ENCODE results near the gene ANXA2R. TPM values are rescaled to one million over a fixed set of nuclear protein-coding genes. Genes with fewer than 3 reads are reported as not detected.

The ANXA2R gene
- total RNA-seq, 1 experiment from 2014 or later = 0.72 TPM

DNA sequence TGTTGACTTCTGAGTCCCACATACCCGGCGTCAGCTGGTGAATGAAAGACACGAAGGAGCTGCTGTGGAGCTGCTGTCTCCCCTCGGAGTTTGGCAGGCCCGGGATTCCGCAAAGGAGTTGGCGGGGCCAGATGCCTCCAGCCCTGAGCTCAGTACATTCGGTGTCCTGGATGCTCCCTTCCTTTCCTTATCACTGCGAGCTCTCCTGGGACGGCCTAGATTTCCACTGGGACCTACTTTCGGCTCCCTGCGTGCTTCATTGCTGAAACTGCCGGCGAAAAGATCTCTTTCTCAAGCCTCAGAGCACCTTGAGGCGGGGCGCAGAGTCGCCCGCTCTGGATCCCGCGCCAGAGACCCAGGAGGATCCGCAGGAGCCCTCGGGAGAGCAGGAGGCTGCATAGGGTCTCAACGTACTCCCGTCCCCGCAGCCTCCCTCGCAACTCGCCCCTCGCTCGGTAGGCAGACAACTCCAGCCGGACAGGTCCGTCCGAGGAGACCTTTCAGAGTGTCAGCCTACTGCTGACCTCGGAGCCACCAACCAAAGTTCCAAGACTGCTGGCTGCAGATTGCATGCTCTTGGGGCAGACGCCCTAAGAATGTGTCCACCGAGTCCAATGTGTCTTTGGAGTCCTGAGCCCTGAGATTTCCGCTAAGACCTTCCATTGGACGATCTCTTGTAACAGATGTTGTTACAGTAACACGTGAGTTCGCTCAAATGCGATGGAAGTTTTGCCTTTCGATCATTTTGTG is 6.1 kb downstream of the ANXA2R start (continued):
- TF ChIP-seq ZNF671 (CRISPR knock-in tag; IDR thresholded peaks at IDR 0.05) = no peak
- TF ChIP-seq ZNF219 (CRISPR knock-in tag; IDR thresholded peaks at IDR 0.05; ENCODE audit: borderline replicate concordance) = no peak
- TF ChIP-seq GABPB1 (CRISPR knock-in tag; IDR thresholded peaks at IDR 0.05) = no peak
- TF ChIP-seq ZNF138 (CRISPR knock-in tag; conservative IDR thresholded peaks at IDR 0.05) = no peak
- TF ChIP-seq, protein P1, sequence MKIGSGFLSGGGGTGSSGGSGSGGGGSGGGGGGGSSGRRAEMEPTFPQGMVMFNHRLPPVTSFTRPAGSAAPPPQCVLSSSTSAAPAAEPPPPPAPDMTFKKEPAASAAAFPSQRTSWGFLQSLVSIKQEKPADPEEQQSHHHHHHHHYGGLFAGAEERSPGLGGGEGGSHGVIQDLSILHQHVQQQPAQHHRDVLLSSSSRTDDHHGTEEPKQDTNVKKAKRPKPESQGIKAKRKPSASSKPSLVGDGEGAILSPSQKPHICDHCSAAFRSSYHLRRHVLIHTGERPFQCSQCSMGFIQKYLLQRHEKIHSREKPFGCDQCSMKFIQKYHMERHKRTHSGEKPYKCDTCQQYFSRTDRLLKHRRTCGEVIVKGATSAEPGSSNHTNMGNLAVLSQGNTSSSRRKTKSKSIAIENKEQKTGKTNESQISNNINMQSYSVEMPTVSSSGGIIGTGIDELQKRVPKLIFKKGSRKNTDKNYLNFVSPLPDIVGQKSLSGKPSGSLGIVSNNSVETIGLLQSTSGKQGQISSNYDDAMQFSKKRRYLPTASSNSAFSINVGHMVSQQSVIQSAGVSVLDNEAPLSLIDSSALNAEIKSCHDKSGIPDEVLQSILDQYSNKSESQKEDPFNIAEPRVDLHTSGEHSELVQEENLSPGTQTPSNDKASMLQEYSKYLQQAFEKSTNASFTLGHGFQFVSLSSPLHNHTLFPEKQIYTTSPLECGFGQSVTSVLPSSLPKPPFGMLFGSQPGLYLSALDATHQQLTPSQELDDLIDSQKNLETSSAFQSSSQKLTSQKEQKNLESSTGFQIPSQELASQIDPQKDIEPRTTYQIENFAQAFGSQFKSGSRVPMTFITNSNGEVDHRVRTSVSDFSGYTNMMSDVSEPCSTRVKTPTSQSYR (CRISPR knock-in tag; IDR thresholded peaks at IDR 0.05) = no peak
- TF ChIP-seq RELA (CRISPR knock-in tag; IDR thresholded peaks at IDR 0.05; ENCODE audit: borderline replicate concordance) = no peak
- no peak for TF ChIP-seq JAZF1 (CRISPR knock-in tag; IDR thresholded peaks at IDR 0.05)
- TF ChIP-seq, protein P2, sequence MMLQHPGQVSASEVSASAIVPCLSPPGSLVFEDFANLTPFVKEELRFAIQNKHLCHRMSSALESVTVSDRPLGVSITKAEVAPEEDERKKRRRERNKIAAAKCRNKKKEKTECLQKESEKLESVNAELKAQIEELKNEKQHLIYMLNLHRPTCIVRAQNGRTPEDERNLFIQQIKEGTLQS (CRISPR knock-in tag; conservative IDR thresholded peaks at IDR 0.05) = no peak
- no peak for TF ChIP-seq NR2C2 (CRISPR knock-in tag; IDR thresholded peaks at IDR 0.05)

DNA sequence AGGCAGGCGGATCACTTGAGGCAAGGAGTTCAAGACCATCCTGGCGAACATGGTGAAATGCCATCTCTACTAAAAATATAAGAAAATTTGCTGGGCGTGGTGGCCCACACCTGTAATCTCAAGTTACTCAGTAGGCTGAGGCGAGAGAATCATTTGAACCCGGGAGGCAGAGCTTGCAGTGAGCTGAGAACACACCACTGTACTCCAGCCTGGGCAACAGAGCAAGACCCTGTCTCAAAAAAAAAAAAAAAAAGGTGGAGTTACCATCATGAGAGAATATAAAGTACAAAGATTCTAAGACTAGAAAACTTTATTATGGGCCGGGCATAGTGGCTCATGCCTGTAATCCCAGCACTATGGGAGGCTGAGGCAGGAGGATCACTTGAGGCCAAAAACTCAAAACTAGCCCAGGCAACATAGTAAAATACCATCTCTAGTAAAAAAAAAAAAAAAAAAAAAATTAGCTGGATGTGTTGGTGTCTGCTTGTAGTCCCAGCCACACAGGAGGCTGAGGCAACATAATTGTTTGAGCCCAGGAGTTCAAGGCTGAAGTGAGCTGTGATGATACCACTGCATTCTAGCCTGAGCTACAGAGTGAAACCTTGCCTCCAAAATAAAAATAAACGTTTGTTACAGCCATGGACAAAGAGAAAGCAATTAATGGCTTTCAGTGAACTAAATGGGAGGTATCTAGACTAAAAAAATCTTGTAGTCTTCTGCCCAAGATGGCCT is 12.9 kb downstream of the ANXA2R start:
- ATAC-seq (no peak), DNase-seq (ENCODE audit: low spot score) (no peak)
- H3K9me3 Mint-ChIP-seq = no peaks in the 10 kb centered on the region
- no peaks in the 10 kb centered on the region for H3K36me3 Mint-ChIP-seq
- H3K4me1 Mint-ChIP-seq = peaks cover 11% of the 10 kb centered on the region
- TF ChIP-seq, protein P3, sequence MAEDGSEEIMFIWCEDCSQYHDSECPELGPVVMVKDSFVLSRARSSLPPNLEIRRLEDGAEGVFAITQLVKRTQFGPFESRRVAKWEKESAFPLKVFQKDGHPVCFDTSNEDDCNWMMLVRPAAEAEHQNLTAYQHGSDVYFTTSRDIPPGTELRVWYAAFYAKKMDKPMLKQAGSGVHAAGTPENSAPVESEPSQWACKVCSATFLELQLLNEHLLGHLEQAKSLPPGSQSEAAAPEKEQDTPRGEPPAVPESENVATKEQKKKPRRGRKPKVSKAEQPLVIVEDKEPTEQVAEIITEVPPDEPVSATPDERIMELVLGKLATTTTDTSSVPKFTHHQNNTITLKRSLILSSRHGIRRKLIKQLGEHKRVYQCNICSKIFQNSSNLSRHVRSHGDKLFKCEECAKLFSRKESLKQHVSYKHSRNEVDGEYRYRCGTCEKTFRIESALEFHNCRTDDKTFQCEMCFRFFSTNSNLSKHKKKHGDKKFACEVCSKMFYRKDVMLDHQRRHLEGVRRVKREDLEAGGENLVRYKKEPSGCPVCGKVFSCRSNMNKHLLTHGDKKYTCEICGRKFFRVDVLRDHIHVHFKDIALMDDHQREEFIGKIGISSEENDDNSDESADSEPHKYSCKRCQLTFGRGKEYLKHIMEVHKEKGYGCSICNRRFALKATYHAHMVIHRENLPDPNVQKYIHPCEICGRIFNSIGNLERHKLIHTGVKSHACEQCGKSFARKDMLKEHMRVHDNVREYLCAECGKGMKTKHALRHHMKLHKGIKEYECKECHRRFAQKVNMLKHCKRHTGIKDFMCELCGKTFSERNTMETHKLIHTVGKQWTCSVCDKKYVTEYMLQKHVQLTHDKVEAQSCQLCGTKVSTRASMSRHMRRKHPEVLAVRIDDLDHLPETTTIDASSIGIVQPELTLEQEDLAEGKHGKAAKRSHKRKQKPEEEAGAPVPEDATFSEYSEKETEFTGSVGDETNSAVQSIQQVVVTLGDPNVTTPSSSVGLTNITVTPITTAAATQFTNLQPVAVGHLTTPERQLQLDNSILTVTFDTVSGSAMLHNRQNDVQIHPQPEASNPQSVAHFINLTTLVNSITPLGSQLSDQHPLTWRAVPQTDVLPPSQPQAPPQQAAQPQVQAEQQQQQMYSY (CRISPR knock-in tag; IDR thresholded peaks at IDR 0.05) = no peak
- no peak for TF ChIP-seq NFATC4 (CRISPR knock-in tag; IDR thresholded peaks at IDR 0.05)
- TF ChIP-seq, protein P4, sequence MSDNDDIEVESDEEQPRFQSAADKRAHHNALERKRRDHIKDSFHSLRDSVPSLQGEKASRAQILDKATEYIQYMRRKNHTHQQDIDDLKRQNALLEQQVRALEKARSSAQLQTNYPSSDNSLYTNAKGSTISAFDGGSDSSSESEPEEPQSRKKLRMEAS (CRISPR knock-in tag; IDR thresholded peaks at IDR 0.05) = no peak
- TF ChIP-seq, protein P5, sequence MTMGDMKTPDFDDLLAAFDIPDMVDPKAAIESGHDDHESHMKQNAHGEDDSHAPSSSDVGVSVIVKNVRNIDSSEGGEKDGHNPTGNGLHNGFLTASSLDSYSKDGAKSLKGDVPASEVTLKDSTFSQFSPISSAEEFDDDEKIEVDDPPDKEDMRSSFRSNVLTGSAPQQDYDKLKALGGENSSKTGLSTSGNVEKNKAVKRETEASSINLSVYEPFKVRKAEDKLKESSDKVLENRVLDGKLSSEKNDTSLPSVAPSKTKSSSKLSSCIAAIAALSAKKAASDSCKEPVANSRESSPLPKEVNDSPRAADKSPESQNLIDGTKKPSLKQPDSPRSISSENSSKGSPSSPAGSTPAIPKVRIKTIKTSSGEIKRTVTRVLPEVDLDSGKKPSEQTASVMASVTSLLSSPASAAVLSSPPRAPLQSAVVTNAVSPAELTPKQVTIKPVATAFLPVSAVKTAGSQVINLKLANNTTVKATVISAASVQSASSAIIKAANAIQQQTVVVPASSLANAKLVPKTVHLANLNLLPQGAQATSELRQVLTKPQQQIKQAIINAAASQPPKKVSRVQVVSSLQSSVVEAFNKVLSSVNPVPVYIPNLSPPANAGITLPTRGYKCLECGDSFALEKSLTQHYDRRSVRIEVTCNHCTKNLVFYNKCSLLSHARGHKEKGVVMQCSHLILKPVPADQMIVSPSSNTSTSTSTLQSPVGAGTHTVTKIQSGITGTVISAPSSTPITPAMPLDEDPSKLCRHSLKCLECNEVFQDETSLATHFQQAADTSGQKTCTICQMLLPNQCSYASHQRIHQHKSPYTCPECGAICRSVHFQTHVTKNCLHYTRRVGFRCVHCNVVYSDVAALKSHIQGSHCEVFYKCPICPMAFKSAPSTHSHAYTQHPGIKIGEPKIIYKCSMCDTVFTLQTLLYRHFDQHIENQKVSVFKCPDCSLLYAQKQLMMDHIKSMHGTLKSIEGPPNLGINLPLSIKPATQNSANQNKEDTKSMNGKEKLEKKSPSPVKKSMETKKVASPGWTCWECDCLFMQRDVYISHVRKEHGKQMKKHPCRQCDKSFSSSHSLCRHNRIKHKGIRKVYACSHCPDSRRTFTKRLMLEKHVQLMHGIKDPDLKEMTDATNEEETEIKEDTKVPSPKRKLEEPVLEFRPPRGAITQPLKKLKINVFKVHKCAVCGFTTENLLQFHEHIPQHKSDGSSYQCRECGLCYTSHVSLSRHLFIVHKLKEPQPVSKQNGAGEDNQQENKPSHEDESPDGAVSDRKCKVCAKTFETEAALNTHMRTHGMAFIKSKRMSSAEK (CRISPR knock-in tag; IDR thresholded peaks at IDR 0.05; ENCODE audit: borderline replicate concordance) = no peak
- no peak for TF ChIP-seq EMX1 (CRISPR knock-in tag; IDR thresholded peaks at IDR 0.05)
- no peak for TF ChIP-seq OVOL2 (CRISPR knock-in tag; IDR thresholded peaks at IDR 0.05; ENCODE audit: borderline replicate concordance)
- TF ChIP-seq, protein P6, sequence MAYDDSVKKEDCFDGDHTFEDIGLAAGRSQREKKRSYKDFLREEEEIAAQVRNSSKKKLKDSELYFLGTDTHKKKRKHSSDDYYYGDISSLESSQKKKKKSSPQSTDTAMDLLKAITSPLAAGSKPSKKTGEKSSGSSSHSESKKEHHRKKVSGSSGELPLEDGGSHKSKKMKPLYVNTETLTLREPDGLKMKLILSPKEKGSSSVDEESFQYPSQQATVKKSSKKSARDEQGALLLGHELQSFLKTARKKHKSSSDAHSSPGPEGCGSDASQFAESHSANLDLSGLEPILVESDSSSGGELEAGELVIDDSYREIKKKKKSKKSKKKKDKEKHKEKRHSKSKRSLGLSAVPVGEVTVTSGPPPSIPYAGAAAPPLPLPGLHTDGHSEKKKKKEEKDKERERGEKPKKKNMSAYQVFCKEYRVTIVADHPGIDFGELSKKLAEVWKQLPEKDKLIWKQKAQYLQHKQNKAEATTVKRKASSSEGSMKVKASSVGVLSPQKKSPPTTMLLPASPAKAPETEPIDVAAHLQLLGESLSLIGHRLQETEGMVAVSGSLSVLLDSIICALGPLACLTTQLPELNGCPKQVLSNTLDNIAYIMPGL (CRISPR knock-in tag; IDR thresholded peaks at IDR 0.05) = no peak
- TF ChIP-seq, protein P7, sequence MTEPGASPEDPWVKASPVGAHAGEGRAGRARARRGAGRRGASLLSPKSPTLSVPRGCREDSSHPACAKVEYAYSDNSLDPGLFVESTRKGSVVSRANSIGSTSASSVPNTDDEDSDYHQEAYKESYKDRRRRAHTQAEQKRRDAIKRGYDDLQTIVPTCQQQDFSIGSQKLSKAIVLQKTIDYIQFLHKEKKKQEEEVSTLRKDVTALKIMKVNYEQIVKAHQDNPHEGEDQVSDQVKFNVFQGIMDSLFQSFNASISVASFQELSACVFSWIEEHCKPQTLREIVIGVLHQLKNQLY (CRISPR knock-in tag; IDR thresholded peaks at IDR 0.05) = no peak
- POLR2A ChIA-PET = no interaction called here
- no peak overlapping the region for H3K27ac Mint-ChIP-seq
- CTCF ChIA-PET = interaction anchor here (0.7 kb wide), 2 partner anchors 89 to 164 kb away, joined by 4 to 6 read pairs; no protein-coding TSS in a partner anchor
- H3K4me3 Mint-ChIP-seq = no peak overlapping the region
- H3K27me3 Mint-ChIP-seq (ENCODE audit: low read depth) = peaks cover 91% of the 10 kb centered on the region
